NCI-H2029 treated with DMSO at 0.1 percent for 48 hours (cell line): ENCODE results near the gene OR10H4.
"Not testable (repeated sequence)": the region's sequence is repeated elsewhere in the genome, so short reads cannot be mapped to it uniquely, and the experiment has no call there.

Experiments used
- DNase-seq: peaks from one replicate; lab custom pipeline; 2025; lab: John Stamatoyannopoulos, UW

The OR10H4 gene, protein sequence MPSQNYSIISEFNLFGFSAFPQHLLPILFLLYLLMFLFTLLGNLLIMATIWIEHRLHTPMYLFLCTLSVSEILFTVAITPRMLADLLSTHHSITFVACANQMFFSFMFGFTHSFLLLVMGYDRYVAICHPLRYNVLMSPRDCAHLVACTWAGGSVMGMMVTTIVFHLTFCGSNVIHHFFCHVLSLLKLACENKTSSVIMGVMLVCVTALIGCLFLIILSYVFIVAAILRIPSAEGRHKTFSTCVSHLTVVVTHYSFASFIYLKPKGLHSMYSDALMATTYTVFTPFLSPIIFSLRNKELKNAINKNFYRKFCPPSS

GRCh38 chr19:15948223-15949058 lies at the start of gene OR10H4:
Gene OR10H4 (plus strand): TSS chr19:15949008. CDS start chr19:15949008, 0 bp downstream.
- no peak for DNase-seq

- not testable (repeated sequence) for DNase-seq
These were observed 49.2 kb upstream of the OR10H4 start for GRCh38 chr19:15899561-15899960.

GRCh38 chr19:15900032-15900431 lies 48.8 kb upstream of the OR10H4 start:
- DNase-seq, result not testable (repeated sequence)

GRCh38 chr19:15900504-15900903 lies 48.3 kb upstream of the OR10H4 start:
- no peak for DNase-seq

GRCh38 chr19:15902254-15902653 lies 46.6 kb upstream of the OR10H4 start:
- peak; percentile 46 for DNase-seq

DNA sequence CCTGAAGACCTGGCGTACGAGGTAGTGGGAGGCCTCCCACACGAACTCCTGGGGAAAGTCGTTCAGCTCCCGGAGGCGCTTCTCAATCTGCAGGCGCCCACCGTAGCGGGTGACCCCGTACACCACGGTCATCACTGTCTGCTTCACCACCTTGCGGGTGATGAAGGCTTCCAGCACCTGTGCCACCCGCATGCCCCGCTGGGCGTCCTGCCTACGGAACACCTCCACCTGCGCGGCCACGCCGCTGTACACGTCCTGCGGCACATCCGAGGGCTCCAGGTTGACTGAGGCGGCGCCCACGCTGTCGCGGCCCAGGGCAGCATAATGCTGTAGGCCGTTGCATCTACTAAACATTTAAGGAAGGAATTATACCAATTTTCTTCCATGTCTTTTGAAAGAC lies 45.9 kb upstream of the OR10H4 start:
- DNase-seq, result not testable (repeated sequence)

DNA sequence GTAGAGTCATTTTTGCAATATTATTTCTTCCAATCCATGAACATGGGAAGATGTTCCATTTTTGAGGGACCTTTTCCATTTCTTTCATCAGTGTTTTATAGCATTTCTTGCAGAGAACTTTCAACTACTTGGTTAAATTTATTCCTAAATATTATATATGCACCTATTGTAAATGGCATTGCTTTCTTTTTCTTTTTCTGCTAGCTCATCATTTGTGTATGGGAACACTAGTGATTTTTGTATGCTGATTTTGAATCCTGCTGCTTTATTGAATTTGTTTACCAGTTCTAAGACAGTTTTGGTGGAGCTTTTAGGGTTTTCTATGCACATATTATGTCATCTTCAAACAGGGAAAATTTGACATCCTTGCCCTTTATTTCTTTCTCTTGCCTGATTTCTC lies 43.8 kb upstream of the OR10H4 start:
- DNase-seq, result no peak

GRCh38 chr19:15911599-15912235 lies 37.1 kb upstream of the OR10H4 start:
- no peak for DNase-seq

- DNase-seq, result no peak
These were observed 35.4 kb upstream of the OR10H4 start for GRCh38 chr19:15913384-15913783.

GRCh38 chr19:15913830-15914229 lies 35.0 kb upstream of the OR10H4 start:
- no peak for DNase-seq

DNA sequence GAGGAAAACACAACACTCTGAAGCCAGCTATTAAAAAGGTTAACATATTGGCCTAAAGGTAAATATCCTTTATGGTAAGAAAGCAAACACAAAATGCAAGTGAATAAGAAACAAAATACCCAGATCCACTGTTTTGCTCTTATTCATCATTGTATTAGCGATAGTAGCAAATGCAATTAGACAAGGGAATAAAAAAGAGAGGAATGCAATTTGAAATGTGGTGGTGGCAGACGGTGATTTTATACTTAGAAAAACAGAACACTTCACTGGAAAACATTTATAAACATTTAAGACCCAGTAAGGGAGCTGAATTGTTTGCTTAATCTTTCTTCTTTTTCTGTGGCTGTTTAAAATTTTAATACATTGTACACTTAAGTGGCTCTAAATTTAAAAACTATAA lies 33.7 kb upstream of the OR10H4 start:
- no peak for DNase-seq

DNA sequence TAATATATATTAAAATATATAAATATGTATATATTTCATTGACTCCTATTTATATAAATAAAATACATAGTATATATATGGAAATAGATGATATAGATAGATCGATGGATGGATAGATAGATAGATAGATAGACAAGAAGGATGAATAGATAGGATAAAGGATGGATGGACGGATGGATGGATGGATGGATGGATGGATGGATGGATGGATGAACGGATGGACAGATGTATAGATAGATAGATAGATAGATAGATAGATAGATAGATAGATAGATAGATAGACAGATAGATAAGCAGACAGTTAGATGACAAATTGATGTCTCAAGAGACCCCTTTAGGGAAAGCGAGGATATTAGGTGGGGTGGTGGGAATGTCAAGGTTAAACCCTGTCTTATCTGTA lies 29.6 kb upstream of the OR10H4 start:
- DNase-seq, result no peak

GRCh38 chr19:15922021-15922420 lies 26.8 kb upstream of the OR10H4 start:
- no peak for DNase-seq

- DNase-seq, result no peak
These were observed 25.1 kb upstream of the OR10H4 start for GRCh38 chr19:15923702-15924101.

DNA sequence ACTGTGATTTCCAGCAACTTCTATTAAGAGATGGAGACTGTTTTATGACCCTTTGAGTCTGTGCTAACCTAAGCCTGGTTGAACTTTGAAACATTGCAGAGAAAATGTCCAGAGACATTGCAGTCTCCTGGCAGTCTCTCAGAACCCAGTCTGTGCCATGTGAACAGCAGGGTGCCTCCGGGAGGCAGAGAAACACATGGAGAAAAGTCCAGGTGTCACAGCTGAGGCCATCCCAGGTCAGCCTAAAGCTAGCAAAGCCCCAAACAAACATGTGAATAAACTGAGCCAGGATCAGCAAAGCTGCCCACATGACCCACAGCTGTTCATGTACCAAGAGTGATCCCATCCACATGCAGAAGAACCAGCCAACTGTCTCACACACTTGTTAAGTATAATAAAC lies 22.3 kb upstream of the OR10H4 start:
- DNase-seq, result no peak

GRCh38 chr19:15928321-15928720 lies 20.5 kb upstream of the OR10H4 start:
- DNase-seq, result no peak

DNA sequence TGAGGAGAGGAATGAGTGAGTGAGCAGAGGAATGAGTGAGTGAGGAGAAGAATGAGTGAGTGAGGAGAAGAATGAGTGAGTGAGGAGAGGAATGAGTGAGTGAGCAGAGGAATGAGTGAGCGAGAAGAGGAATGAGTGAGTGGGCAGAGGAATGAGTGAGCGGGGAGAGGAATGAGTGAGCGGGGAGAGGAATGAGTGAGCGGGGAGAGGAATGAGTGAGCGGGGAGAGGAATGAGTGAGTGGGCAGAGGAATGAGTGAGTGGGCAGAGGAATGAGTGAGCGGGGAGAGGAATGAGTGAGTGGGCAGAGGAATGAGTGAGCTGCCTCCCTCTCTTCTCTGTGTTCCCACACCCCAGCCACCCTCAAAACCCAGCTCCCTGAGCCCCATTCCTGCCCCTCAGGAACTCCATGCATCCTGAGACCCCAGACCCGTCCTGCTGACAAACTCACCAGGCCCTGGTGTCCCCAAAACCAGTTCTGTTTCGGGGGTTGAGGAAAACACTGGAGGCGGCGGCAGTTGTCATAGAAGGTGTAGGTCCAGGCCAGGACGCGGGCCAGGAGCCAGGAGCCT lies 15.0 kb upstream of the OR10H4 start:
- not testable (repeated sequence) for DNase-seq

DNA sequence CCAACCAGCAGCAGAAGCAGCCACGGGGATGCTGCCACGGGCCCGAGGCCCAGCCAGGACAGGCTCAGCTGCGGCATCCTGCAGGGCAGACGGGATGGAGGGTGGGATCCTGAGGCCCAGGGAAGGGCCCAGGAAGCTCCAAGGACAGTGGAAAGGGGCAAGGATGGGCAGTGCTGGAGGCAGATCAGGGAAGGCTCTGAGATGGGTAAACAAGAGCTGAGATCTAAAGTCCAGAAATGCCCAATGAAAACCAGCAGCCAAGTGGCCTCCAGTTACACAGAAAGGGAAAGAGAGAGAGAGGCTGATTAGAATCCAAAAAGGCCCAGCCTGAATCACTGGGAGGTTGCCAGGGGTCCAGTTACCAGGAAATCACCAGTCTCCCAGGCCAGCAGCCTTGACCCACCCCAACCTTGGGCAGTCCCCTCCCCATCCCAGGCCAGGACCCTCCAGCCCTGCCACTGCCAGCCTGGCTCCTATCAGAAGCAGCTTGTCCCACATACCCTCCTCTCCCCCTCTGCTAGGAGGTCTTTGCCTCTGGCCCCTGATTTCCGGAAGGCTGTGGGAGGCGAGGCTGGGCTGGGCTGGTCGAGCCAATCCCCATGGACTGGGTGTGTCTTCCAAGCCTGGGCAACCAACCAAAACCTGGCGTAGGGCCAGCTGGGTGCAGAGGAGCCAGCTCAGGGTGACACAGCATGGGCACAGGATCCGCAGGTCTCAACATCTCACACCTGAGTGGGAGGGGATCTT lies 14.3 kb upstream of the OR10H4 start, which contains the start of gene CYP4F11:
Gene CYP4F11, minus strand, starts transcription at position 198 of the 747 bp plus-strand sequence. Its CDS starts 121 bp downstream, at position 77.
- peak; percentile 85 for DNase-seq

GRCh38 chr19:15935167-15935702 lies 13.6 kb upstream of the OR10H4 start:
- DNase-seq, result peak; percentile 13

GRCh38 chr19:15936173-15936572 lies 12.6 kb upstream of the OR10H4 start:
- no peak for DNase-seq

GRCh38 chr19:15936950-15937349 lies 11.9 kb upstream of the OR10H4 start:
- DNase-seq, result no peak
